Fibroblast of skin of right quadriceps (primary cell): ENCODE results near the gene CIT.

Experiments used
- DNase-seq: peaks from one replicate; pipeline ENCODE4 v3.0.0-alpha.2; 2013

The CIT gene

GRCh38 chr12:119803381-119803791 lies 73.7 kb downstream of the CIT start:
- DNase-seq = peak; percentile 66

DNA sequence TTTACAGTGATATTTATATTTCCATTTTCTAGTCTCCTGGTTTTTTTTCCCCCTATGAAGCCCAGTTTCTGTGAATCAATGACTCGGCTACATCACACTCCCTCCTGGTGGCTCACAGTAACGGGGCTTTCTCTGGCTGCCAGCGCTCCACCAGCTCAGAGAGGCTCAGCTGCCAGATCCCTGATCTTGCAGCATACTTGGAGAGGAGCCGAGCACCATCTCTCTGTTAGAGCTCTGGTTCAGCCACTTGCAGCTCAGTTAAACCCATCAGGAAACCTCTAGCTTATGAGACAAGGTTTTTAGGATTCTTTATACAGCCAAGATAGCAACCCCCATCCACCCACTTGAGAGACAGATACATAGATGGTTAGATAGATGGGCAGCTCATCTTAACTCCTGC lies 74.6 kb downstream of the CIT start:
- DNase-seq = peak; percentile 66

- DNase-seq = no peak
Measured at GRCh38 chr12:119797090-119797489, 80.0 kb downstream of the CIT start.

- DNase-seq = no peak
Measured at GRCh38 chr12:119796292-119796691, 80.8 kb downstream of the CIT start.

- DNase-seq = no peak
Measured at GRCh38 chr12:119791453-119791852, 85.7 kb downstream of the CIT start.

GRCh38 chr12:119788786-119789185 lies 88.3 kb downstream of the CIT start:
- no peak for DNase-seq

- DNase-seq = no peak
Measured at GRCh38 chr12:119786539-119786938, 90.6 kb downstream of the CIT start.

- no peak for DNase-seq
Measured at GRCh38 chr12:119784673-119785072, 92.4 kb downstream of the CIT start.

DNA sequence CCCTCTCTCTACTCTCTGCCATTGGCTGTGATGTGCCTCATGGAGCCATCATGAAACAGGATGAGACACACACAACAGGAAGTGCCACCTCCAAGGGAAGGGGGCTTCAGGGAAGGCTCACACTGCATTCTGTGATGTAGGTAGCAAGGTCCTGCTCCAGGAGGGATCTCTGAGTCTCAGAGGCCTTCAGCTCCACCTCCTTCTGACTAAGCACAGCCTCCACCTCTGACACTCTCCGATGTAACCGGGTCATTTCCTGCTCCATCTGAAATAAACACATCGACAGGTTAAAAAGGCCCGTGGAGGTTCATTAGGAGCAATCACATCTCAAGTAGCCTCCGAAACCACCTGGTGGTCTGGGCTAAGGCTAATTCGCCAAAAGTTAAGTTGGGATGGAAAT lies 93.3 kb downstream of the CIT start:
- no peak for DNase-seq

GRCh38 chr12:119781804-119782203 lies 95.3 kb downstream of the CIT start:
- no peak for DNase-seq

- peak; percentile 29 for DNase-seq
Measured at GRCh38 chr12:119780786-119781434, 96.2 kb downstream of the CIT start.

DNA sequence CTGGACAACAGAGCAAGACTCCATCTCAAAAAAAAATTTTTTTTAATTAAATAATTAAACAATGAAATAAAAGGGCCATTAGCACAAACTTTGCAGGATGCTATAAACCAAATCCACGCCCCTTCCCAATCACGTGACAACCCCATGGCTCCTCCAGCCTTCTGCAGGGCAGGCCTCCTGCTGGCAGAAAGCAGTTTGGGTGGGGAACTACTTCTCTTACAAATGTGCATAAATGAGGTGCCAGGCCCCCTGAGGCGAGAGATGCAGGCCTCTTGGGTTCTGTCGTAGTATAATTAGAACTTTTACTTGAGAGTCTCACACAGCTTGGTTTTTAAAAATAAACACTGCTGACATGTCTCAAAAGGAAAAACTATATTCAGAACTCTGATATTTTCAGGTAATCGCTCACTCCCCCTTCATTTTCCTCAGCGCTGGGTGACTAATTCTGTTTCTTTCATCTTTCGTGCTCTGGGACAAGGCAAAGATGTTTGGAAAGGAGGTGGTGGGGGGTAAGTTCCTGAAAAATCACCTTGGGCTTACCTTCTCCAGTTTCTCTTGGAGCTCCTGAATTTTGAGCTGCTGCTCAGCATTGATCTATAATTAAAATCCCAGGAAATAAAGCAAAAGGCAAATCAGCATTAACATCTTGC lies 101.7 kb downstream of the CIT start:
- DNase-seq = no peak

GRCh38 chr12:119772431-119772830 lies 104.7 kb downstream of the CIT start:
- peak; percentile 8 for DNase-seq

GRCh38 chr12:119770146-119770545 lies 107.0 kb downstream of the CIT start:
- no peak for DNase-seq

- no peak for DNase-seq
Measured at GRCh38 chr12:119762619-119763018, 114.5 kb downstream of the CIT start.

- no peak for DNase-seq
Measured at GRCh38 chr12:119758722-119759121, 118.4 kb downstream of the CIT start.

GRCh38 chr12:119758234-119758633 lies 118.9 kb downstream of the CIT start:
- no peak for DNase-seq

DNA sequence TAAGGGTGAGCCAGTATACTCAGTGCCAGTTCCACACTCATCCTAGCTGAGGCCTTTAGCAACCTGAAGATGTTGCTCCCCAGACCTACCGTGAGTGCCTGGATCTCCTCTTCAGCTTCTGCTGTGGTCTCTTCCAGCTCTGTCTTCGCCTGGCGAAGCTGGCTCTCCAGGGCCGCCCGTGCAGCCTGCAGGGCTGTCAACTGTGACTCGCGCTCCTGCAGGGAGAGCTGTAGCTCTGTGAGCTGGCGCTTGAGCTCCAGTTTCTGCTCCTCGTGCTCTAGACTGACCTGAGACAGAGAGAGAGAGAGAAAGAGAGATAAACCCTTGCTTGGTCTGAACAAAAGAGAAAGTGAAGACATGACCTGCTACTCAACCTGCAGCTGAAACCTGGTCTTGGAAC lies 125.2 kb downstream of the CIT start:
- no peak for DNase-seq

- peak; percentile 31 for DNase-seq
Measured at GRCh38 chr12:119749666-119750065, 127.5 kb downstream of the CIT start.

DNA sequence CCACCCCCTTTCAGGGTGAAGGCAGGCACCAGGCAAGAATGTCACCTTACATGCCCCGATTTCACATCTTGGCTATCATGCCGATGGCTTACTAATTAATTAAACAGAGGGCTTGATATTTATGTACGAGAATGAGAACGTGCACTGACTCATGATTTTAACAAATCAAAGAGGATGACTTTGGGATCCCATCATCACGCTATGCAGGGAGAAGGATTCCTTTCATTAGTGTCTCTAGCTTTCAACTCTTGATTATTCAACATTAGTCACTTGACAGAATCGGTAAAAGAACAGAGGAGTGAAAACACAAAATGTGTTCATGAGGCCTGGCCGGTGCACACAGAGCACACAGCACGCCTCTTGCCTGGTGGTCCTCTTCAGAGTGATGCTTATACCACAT lies 128.6 kb downstream of the CIT start:
- peak; percentile 69 for DNase-seq

GRCh38 chr12:119746169-119746568 lies 131.0 kb downstream of the CIT start:
- no peak for DNase-seq

- DNase-seq = no peak
Measured at GRCh38 chr12:119744900-119745606, 132.1 kb downstream of the CIT start.

DNA sequence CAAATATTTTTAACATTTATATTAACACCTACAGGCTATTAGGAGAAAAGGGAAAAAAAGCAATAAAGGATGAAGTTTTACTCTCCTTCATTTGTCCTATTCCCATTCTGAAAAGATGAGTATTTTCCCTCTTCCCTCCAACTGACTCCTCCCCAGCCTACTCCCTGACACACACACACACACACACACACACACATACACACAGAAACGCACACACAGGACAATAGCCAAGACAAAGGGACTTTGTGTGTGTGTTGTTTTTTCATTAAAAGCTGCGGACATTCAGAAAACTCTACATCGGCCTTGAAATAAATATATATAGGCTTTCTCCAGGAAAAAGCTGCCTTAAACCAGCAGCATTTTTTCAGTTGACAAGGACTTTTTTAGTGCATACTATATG lies 134.4 kb downstream of the CIT start:
- no peak for DNase-seq

DNA sequence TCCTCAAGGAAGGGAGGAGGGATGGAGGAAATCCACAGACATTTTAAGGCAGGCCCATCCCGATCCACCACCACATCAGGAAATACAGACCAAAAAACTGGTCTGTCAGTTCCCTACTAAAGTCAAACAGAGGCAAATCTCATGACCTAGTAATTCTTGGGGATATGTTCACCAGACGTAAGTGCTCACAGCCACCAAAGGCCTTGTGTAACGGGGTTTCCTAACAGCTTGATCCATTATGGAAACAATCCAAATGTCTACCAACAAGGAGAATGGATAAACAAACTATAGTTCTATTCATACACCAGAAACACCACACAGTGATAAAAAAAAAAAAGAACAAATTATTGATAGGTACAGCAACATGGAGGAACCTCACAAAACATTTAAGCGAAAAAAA lies 136.3 kb downstream of the CIT start:
- DNase-seq = no peak
